Osteocyte (in vitro differentiated cells): ENCODE measurements around the gene KLK7. TPM values are rescaled to one million over a fixed set of nuclear protein-coding genes. Genes with fewer than 3 reads are reported as not detected.

Experiments
- DNase-seq: peaks from one replicate; pipeline ENCODE4 v3.0.0; 2021; ENCODE audit warnings: mixed read lengths; ENCODE audit not compliant: unreplicated experiment; ENCODE audit errors: extremely low spot score
- H3K27ac Mint-ChIP-seq: one replicate; pipeline ENCODE4 v1.8.0; 2021; ENCODE audit warnings: mild to moderate bottlenecking, mixed read lengths; ENCODE audit not compliant: unreplicated experiment
- H3K27me3 Mint-ChIP-seq: one replicate; pipeline ENCODE4 v1.8.0; 2021; ENCODE audit warnings: mixed read lengths; ENCODE audit not compliant: unreplicated experiment
- H3K36me3 Mint-ChIP-seq: one replicate; pipeline ENCODE4 v1.8.0; 2021; ENCODE audit warnings: mixed read lengths; ENCODE audit not compliant: unreplicated experiment
- H3K4me1 Mint-ChIP-seq: one replicate; pipeline ENCODE4 v1.8.0; 2021; ENCODE audit warnings: mixed read lengths; ENCODE audit not compliant: unreplicated experiment
- H3K4me3 Mint-ChIP-seq: one replicate; pipeline ENCODE4 v1.8.0; 2021; ENCODE audit warnings: mild to moderate bottlenecking, moderate library complexity, mixed read lengths; ENCODE audit not compliant: unreplicated experiment
- H3K9me3 Mint-ChIP-seq: one replicate; pipeline ENCODE4 v1.8.0; 2021; ENCODE audit warnings: mixed read lengths; ENCODE audit not compliant: unreplicated experiment
- total RNA-seq: library from RNA; stranded (reverse); gene quantifications from 2 replicates; pipeline ENCODE4 v1.2.1, GENCODE V29; 2021
- TF ChIP-seq, protein P1 (sequence below): fragments of 200-600 bp; sonication (generic); IDR thresholded peaks from 2 replicates; pipeline ENCODE4 v1.5.0; 2021; ENCODE audit warnings: antibody characterized with exemption, mild to moderate bottlenecking, moderate library complexity

Gene KLK7
- total RNA-seq, 1 donor from 2014 or later, result not detected

DNA sequence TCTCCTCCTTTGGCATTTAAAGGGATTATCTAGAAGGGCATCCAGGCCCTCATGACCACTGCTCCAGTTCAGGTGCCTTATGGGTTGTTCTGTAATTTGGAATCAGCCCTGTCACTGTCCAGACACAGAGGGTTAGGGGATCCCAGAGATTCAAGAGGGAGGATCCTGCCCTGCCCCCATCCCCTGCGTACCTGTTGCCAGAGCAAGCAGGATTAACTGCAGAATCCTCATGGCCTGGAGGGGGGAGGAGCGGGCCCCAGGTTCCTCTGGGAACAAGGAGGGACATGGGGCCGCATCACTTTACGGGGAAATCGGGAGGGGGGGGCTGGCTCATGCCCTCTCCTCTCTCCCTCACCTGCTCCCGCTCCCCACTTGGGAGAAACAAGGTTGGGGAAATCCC is 41.7 kb upstream of the KLK7 start:
- Mint-ChIP-seq H3K27me3 (peaks cover under 1% of the 10 kb centered on the region), H3K4me1 (no peaks in the 10 kb centered on the region)

DNA sequence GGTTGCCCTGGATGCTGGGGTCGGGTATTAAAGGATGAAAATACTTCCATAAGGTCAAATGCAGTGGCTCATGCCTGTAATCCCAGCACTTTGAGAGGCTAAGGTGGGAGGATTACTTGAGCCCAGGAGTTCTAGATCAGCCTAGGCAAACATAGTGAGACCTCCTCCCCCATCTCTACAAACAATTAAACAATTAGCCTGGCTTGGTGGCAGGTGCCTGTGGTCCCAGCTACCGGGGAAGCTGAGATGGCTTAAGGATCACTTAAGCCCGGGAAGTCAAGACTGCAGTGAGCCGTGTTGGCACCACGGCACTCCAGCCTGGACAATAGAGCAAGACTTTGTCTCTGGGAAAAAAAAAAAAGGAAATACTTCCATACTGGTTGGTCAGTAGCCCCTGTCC is 41.2 kb upstream of the KLK7 start:
- Mint-ChIP-seq H3K9me3 (peaks cover 6% of the 10 kb centered on the region), H3K4me1 (no peaks in the 10 kb centered on the region), H3K27ac (no peak overlapping the region), H3K36me3 (no peaks in the 10 kb centered on the region), H3K4me3 (no peak overlapping the region), H3K27me3 (peaks cover 5% of the 10 kb centered on the region)
- no peak for DNase-seq
- TF ChIP-seq, protein P1, sequence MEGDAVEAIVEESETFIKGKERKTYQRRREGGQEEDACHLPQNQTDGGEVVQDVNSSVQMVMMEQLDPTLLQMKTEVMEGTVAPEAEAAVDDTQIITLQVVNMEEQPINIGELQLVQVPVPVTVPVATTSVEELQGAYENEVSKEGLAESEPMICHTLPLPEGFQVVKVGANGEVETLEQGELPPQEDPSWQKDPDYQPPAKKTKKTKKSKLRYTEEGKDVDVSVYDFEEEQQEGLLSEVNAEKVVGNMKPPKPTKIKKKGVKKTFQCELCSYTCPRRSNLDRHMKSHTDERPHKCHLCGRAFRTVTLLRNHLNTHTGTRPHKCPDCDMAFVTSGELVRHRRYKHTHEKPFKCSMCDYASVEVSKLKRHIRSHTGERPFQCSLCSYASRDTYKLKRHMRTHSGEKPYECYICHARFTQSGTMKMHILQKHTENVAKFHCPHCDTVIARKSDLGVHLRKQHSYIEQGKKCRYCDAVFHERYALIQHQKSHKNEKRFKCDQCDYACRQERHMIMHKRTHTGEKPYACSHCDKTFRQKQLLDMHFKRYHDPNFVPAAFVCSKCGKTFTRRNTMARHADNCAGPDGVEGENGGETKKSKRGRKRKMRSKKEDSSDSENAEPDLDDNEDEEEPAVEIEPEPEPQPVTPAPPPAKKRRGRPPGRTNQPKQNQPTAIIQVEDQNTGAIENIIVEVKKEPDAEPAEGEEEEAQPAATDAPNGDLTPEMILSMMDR, result no peak

More for the DNA sequence above, 41.7 kb upstream of the KLK7 start:
- no peak for DNase-seq
- Mint-ChIP-seq H3K4me3 (no peak overlapping the region), H3K9me3 (peaks cover 6% of the 10 kb centered on the region), H3K27ac (no peak overlapping the region), H3K36me3 (no peaks in the 10 kb centered on the region)
- TF ChIP-seq, protein P1, result no peak

DNA sequence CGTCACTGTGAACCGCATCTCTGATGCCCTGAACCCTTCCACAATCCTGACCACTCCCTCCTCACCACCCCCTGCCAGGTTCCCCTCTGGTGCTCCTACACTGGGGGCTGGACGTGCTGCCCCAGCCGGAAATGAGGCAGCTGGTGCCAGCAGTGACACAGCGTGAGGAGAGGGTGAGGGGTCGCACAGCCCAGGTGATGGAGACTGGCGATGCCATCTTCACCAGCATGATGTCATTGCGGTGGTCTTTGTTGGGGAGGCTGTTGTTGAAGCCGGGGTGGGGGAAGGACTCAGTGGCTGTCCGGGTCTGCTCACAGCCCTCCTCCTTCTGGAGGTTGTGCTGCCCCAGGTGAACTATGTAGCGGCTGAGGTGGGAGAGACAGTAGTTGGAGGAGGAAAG is 40.2 kb upstream of the KLK7 start:
- H3K4me3 Mint-ChIP-seq, result no peak overlapping the region
- no peak overlapping the region for H3K27ac Mint-ChIP-seq
- no peaks in the 10 kb centered on the region for H3K4me1 Mint-ChIP-seq
- peaks cover 8% of the 10 kb centered on the region for H3K27me3 Mint-ChIP-seq
- TF ChIP-seq, protein P1, result no peak
- no peaks in the 10 kb centered on the region for H3K36me3 Mint-ChIP-seq
- DNase-seq, result no peak
- H3K9me3 Mint-ChIP-seq, result no peaks in the 10 kb centered on the region

DNA sequence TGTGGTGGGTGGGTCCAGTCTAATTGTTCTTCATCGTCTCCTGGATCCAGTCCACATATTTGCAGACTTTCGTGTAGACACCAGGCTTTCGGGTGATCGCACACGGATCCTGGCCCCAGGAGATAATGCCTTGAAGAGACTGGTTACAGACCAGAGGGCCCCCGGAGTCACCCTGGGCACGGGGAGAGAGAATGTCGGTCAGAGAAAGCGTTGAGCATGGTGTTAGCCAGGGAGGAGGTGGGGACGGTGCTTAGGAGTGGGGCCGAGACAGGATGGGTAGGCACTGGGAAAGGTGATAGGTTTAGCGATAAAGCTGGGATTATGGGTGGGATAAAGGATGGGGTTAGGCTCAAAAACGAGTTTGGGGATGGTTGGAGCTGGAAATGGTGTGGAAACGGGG is 38.8 kb upstream of the KLK7 start:
- DNase-seq, result no peak
- H3K4me1 Mint-ChIP-seq, result peaks cover 2% of the 10 kb centered on the region
- TF ChIP-seq, protein P1, result no peak
- peaks cover 18% of the 10 kb centered on the region for H3K27me3 Mint-ChIP-seq
- no peak overlapping the region for H3K27ac Mint-ChIP-seq
- no peak overlapping the region for H3K4me3 Mint-ChIP-seq
- H3K36me3 Mint-ChIP-seq, result peaks cover 2% of the 10 kb centered on the region
- no peaks in the 10 kb centered on the region for H3K9me3 Mint-ChIP-seq

DNA sequence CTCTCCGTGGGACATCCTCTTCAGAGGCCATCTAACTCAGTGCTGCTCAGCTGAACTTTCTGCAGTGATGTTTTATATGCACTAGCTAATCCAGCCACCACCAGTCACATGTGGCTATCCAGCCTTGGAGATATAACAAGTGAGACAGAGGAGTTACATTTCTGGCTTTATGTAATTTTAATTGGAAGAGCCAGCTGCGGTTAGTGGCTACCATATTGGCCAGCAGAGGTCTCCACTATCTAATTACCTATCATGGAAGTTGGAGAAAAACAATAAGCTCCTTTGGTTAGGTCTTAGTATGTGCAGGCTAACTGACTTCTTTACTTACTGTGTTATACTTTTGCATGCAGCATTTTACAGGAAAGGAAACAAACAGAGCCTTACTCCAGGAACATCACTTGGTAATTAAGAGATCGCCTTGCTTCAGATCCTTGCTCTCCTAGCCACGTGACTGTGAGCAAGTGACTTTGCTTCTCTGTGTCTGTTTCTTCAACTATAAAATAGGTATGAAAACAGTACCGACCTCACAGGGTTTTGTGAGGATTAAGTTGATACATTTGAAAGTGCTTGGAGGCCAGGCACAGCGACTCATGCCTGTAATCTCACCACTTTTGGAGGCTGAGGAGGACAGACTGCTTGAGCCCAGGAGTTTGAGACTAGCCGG is 37.4 kb upstream of the KLK7 start:
- Mint-ChIP-seq H3K4me3 (no peak overlapping the region), H3K4me1 (peaks cover 6% of the 10 kb centered on the region), H3K27ac (no peak overlapping the region), H3K27me3 (peaks cover 26% of the 10 kb centered on the region), H3K36me3 (peaks cover 2% of the 10 kb centered on the region), H3K9me3 (no peaks in the 10 kb centered on the region)
- TF ChIP-seq, protein P1, result peak; percentile 57
- no peak for DNase-seq
